Measurements from ENCODE around the gene FKBP10. TPM values are rescaled to one million over a fixed set of nuclear protein-coding genes. Genes with fewer than 3 reads are reported as not detected.

Gene FKBP10
- total and polyA plus RNA-seq, 9 of the 15 experiments (the other 6 are each of a cell fraction or from before 2014, with no cell fraction given), result 0.03 to 3.0 (median 1.4) TPM; not detected in 1

GRCh38 chr17:41835800-41836549, 23.2 kb downstream of the FKBP10 start, which contains the start of gene NT5C3B (continued):
- 0 out of 2 replicates have a peak, but pooled peaks have one; percentile 42 for TF ChIP-seq RREB1 (CRISPR knock-in tag; IDR thresholded peaks at IDR 0.05)
- peak in 2 of 3 experiments; percentile 22 to 57 for TF ChIP-seq YY1 (IDR thresholded peaks at IDR 0.05; ENCODE audit: borderline replicate concordance in 1 of 3, control insufficient read depth in 1 of 3, extremely low read depth in 1 of 3, insufficient read depth in 3 of 3, insufficient read length in 1 of 3, insufficient replicate concordance in 2 of 3, low read depth in 1 of 3, low read length in 2 of 3)
- TF ChIP-seq ZKSCAN1 (IDR thresholded peaks at IDR 0.05; ENCODE audit: low read depth, low read length), result no peak
- peak; percentile 70; the same call in 1 of the 2 replicates for TF ChIP-seq PHF8 (IDR thresholded peaks at IDR 0.05; ENCODE audit: borderline replicate concordance, low read length)
- peak; percentile 82 for TF ChIP-seq POLR2G (IDR thresholded peaks at IDR 0.05; ENCODE audit: low read depth, low read length)
- 0 out of 4 replicates have a peak, but pooled peaks of 1 of the 2 experiments have one; percentile 22 for TF ChIP-seq NONO (IDR thresholded peaks at IDR 0.05; ENCODE audit: low read depth in 2 of 2, low read length in 1 of 2)
- TF ChIP-seq GABPA (tag; conservative IDR thresholded peaks at IDR 0.05; ENCODE audit: low read depth), result no peak
- TF ChIP-seq SRF (CRISPR knock-in tag; IDR thresholded peaks at IDR 0.05), result no peak
- peak; percentile 65 for TF ChIP-seq TAF1 (IDR thresholded peaks at IDR 0.05; ENCODE audit: control insufficient read depth, extremely low read depth, insufficient read depth, low read length, severe bottlenecking)
- TF ChIP-seq CXXC5 (CRISPR knock-in tag; IDR thresholded peaks at IDR 0.05), result peak; percentile 41
- peak; percentile 89 for TF ChIP-seq VEZF1 (CRISPR knock-in tag; IDR thresholded peaks at IDR 0.05)
- TF ChIP-seq MCM3 (IDR thresholded peaks at IDR 0.05), result no peak
- TF ChIP-seq ZNF395 (CRISPR knock-in tag; IDR thresholded peaks at IDR 0.05), result peak; percentile 74; the same call in 1 of the 2 replicates
- TF ChIP-seq SNIP1 (IDR thresholded peaks at IDR 0.05; ENCODE audit: low read depth), result no peak
- no peak for TF ChIP-seq ZFPM2 (CRISPR knock-in tag; IDR thresholded peaks at IDR 0.05)

All from K562 (cell line).